ENCODE measurements around the gene NDUFAB1. TPM values are rescaled to one million over a fixed set of nuclear protein-coding genes. Genes with fewer than 3 reads are reported as not detected.

NDUFAB1 gene
- total RNA-seq, 1 donor from 2014 or later = 86.3 TPM

DNA sequence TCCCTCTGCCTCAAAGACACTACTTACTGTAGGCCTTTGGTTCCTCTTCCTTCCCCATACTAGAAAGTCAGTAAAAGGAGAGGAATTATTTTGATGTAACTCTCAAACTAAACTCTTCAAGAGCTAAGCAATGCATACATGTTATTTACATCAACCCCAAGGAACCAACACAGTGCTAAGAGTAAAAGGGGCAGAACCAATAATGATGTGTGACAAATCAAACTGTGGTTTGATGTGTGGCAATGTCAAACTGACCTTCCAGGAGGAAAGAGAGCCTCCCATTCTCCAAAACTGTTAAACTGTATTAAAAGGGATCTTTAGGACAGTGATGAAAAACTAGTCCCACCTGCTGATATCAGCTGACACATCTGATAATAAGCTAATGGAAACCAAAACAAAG is 15.7 kb downstream of the NDUFAB1 start:
- no peak for DNase-seq (ENCODE audit: extremely low spot score, unreplicated experiment)
- no peaks in the 10 kb centered on the region for H3K9me3 Mint-ChIP-seq
- TF ChIP-seq CTCF (conservative IDR thresholded peaks at IDR 0.05) = no peak
- no peak overlapping the region for H3K27ac Mint-ChIP-seq
- no peak overlapping the region for H3K4me3 Mint-ChIP-seq
- H3K36me3 Mint-ChIP-seq = peaks cover 13% of the 10 kb centered on the region
- H3K4me1 Mint-ChIP-seq (ENCODE audit: unreplicated experiment) = no peaks in the 10 kb centered on the region
- no peaks in the 10 kb centered on the region for H3K27me3 Mint-ChIP-seq

DNA sequence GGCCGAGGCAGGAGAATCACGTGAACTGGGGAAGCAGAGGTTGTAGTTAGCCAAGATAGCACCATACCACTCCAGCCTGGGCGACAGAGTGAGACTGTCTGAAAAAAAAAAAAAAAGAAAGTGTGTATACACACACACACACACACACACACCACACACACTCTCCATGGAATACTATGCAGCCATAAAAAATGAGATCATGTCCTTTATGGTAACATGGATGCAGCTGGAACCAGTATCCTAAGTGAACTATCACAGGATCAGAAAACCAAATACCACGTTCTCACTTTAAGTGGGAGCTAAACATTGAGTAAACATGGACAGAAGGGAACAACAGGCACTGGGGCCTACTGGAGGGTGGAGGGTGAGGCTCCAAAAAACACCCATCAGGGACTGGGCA is 16.7 kb downstream of the NDUFAB1 start:
- Mint-ChIP-seq H3K4me1 (ENCODE audit: unreplicated experiment) (no peaks in the 10 kb centered on the region), H3K27ac (no peak overlapping the region), H3K4me3 (no peak overlapping the region), H3K36me3 (peaks cover 12% of the 10 kb centered on the region), H3K27me3 (no peaks in the 10 kb centered on the region), H3K9me3 (no peaks in the 10 kb centered on the region)
- DNase-seq (ENCODE audit: extremely low spot score, unreplicated experiment) = no peak
- TF ChIP-seq CTCF (conservative IDR thresholded peaks at IDR 0.05) = no peak

DNA sequence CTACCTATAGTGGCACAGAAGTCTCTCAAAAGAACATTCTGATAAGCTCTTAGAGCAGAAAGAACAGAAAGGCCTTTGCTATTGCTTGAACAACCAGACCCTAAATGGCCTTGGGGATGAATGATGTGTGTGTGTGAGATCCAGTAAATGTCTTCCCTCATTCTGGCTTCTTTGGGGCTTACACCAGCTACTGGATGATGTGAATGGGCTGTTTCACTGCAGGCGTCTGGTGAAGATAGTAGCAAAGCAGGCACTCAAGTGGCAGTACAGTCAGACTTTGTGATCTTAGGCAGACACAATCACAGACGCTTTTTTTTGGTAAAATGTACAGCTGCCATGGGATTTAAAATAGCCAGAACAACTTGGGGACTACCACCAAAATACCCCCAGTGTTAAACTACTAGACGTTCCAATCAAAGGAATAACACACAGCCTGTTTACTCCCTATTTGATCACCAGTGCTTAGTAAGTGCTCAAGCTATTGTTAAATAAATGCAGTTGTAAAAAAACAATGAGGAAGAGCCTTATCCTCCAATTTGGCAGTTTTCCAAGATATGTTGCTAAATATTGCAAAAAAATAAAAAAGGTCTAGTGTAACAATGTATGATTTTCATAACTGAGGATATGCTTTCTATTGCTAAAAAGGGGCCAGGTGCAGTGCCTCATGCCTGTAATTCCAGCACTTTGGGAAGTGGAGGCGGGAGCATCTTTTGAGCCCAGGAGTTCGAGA is 17.9 kb downstream of the NDUFAB1 start:
- no peak for TF ChIP-seq CTCF (conservative IDR thresholded peaks at IDR 0.05)
- H3K27ac Mint-ChIP-seq = no peak overlapping the region
- peaks cover 8% of the 10 kb centered on the region for H3K36me3 Mint-ChIP-seq
- no peak for DNase-seq (ENCODE audit: extremely low spot score, unreplicated experiment)
- no peaks in the 10 kb centered on the region for H3K4me1 Mint-ChIP-seq (ENCODE audit: unreplicated experiment)
- no peaks in the 10 kb centered on the region for H3K9me3 Mint-ChIP-seq
- no peaks in the 10 kb centered on the region for H3K27me3 Mint-ChIP-seq
- no peak overlapping the region for H3K4me3 Mint-ChIP-seq

DNA sequence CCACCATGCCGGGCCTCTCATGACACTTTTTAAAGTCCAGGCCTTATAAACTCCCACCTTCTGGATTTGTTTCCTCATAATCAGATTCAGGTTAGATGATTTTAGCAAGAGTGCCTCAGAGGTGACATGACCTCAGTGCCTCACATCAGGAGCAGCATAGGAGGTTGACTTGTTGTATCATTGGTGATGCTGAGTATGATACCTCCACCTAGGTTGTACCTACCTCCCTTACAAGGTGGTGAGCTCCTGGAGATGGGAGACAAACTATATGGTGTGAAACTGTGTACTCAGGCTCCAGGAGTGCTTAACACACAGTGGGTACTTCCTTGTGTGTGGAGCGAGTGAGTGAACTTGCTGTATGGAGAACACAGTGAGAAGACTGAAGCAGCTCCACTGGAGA is 18.6 kb downstream of the NDUFAB1 start:
- TF ChIP-seq CTCF (conservative IDR thresholded peaks at IDR 0.05) = no peak
- peaks cover 8% of the 10 kb centered on the region for H3K36me3 Mint-ChIP-seq
- no peak overlapping the region for H3K27ac Mint-ChIP-seq
- H3K27me3 Mint-ChIP-seq = no peaks in the 10 kb centered on the region
- H3K9me3 Mint-ChIP-seq = no peaks in the 10 kb centered on the region
- H3K4me1 Mint-ChIP-seq (ENCODE audit: unreplicated experiment) = no peaks in the 10 kb centered on the region
- no peak for DNase-seq (ENCODE audit: extremely low spot score, unreplicated experiment)
- H3K4me3 Mint-ChIP-seq = no peak overlapping the region

DNA sequence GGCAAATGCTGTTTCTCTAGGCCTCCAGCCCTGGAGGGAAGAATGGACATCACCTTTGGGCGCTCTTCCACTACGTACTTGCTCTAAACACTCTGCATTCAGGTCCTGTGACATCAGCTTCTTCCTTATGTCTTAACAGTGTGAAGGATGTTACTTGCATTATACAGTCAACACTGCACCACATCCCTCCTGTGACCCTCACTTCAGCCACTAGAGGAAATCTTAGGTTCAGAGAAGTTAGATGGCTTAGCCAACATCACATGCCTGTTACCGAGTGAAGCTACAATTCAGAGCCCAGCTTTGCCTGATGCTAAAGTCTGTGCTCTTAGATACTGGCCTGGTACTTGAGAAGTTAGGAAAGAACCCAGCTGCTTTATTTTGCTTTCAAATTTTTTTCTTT is 20.3 kb downstream of the NDUFAB1 start:
- Mint-ChIP-seq H3K27me3 (no peaks in the 10 kb centered on the region), H3K36me3 (peaks cover 8% of the 10 kb centered on the region), H3K4me3 (no peak overlapping the region), H3K4me1 (ENCODE audit: unreplicated experiment) (no peaks in the 10 kb centered on the region), H3K27ac (no peak overlapping the region), H3K9me3 (no peaks in the 10 kb centered on the region)
- TF ChIP-seq CTCF (conservative IDR thresholded peaks at IDR 0.05) = no peak
- DNase-seq (ENCODE audit: extremely low spot score, unreplicated experiment) = no peak

Data from type B pancreatic cell (in vitro differentiated cells).